Hematopoietic multipotent progenitor cell treated with erythropoietin and hydrocortisone succinate and interleukin-3 and kit ligand, for 15 days (in vitro differentiated cells): ENCODE data around the gene GDF10.

ENCODE experiments used
- DNase-seq: peaks from one replicate; pipeline ENCODE4 v3.0.0-alpha.2; 2015; ENCODE audit warnings: low spot score

The GDF10 gene

GRCh38 chr10:47314416-47314970 lies 14.5 kb downstream of the GDF10 start:
- DNase-seq = no peak

- DNase-seq = no peak
Observed at GRCh38 chr10:47315421-47315820, 15.4 kb downstream of the GDF10 start.

GRCh38 chr10:47316131-47316530 lies 16.1 kb downstream of the GDF10 start:
- no peak for DNase-seq

- no peak for DNase-seq
Observed at GRCh38 chr10:47317251-47317650, 17.3 kb downstream of the GDF10 start.

- DNase-seq = no peak
Observed at GRCh38 chr10:47318706-47319105, 18.7 kb downstream of the GDF10 start.

GRCh38 chr10:47319784-47320183 lies 19.8 kb downstream of the GDF10 start:
- DNase-seq = no peak

- DNase-seq = no peak
Observed at GRCh38 chr10:47320812-47321211, 20.8 kb downstream of the GDF10 start.

GRCh38 chr10:47321521-47322195 lies 21.7 kb downstream of the GDF10 start:
- DNase-seq = no peak

- no peak for DNase-seq
Observed at GRCh38 chr10:47322300-47323061, 22.5 kb downstream of the GDF10 start, which contains the start of gene GDF2. GDF2 (plus strand) TSS chr10:47322454; CDS start chr10:47322669, 215 bp downstream.

GRCh38 chr10:47323087-47323486 lies 23.1 kb downstream of the GDF10 start:
- DNase-seq = no peak

GRCh38 chr10:47323636-47324296 lies 23.8 kb downstream of the GDF10 start:
- no peak for DNase-seq

GRCh38 chr10:47325303-47326291 lies 25.6 kb downstream of the GDF10 start:
- DNase-seq = no peak

GRCh38 chr10:47326306-47326926 lies 26.4 kb downstream of the GDF10 start:
- no peak for DNase-seq

GRCh38 chr10:47326927-47327330 lies 26.9 kb downstream of the GDF10 start:
- no peak for DNase-seq

GRCh38 chr10:47329855-47330254 lies 29.9 kb downstream of the GDF10 start:
- DNase-seq = no peak

GRCh38 chr10:47330366-47330765 lies 30.4 kb downstream of the GDF10 start:
- DNase-seq = no peak

GRCh38 chr10:47330804-47331203 lies 30.8 kb downstream of the GDF10 start:
- DNase-seq = no peak

GRCh38 chr10:47331491-47331890 lies 31.5 kb downstream of the GDF10 start:
- no peak for DNase-seq

GRCh38 chr10:47331954-47332353 lies 32.0 kb downstream of the GDF10 start:
- DNase-seq = no peak

- no peak for DNase-seq
Observed at GRCh38 chr10:47332371-47332770, 32.4 kb downstream of the GDF10 start.

- DNase-seq = no peak
Observed at GRCh38 chr10:47332946-47333345, 32.9 kb downstream of the GDF10 start.
